Thyroid gland (tissue), 4 donors: Measurements from ENCODE around the gene PHIP. TPM values are rescaled to one million over a fixed set of nuclear protein-coding genes. Genes with fewer than 3 reads are reported as not detected.
A peak's percentile ranks its signal among the peaks of the same experiment; 100 is the strongest.

Experiments
- DNase-seq, 2 donors: peaks; one replicate each; pipeline ENCODE4 v3.0.0-alpha.2; 2019
- H3K27ac ChIP-seq, 3 donors: fragments of 200-600 bp; sonication (generic); 1 replicate in 2 of 3; 2 replicates in 1 of 3; pipeline ENCODE4 v1.5.1; 2016 to 2019; ENCODE audit warnings: mild to moderate bottlenecking in 1 of 3, moderate library complexity in 1 of 3
- H3K27me3 ChIP-seq: fragments of 200-600 bp; sonication (generic); one replicate; pipeline ENCODE4 v1.5.1; 2019
- H3K36me3 ChIP-seq, 2 donors: fragments of 200-600 bp; sonication (generic); one replicate each; pipeline ENCODE4 v1.5.1; 2016 to 2019
- H3K4me1 ChIP-seq, 2 donors: fragments of 200-600 bp; sonication (generic); one replicate each; pipeline ENCODE4 v1.5.1; 2017 to 2019
- H3K4me3 ChIP-seq, 3 donors: fragments of 200-600 bp; sonication (generic); replicated peaks in 1 of 3; 1 replicate in 2 of 3; 2 replicates in 1 of 3; pipeline ENCODE4 v1.5.1; 2016; ENCODE audit warnings: mild to moderate bottlenecking in 1 of 3
- H3K9me3 ChIP-seq: fragments of 200-600 bp; sonication (generic); one replicate; pipeline ENCODE4 v1.5.1; 2017
- POLR2A ChIP-seq, 2 donors: fragments of 450-650 bp; IDR thresholded peaks; one replicate each; pipeline ENCODE4 v1.6.1; 2017; ENCODE audit warnings: antibody characterized with exemption in 2 of 2, mild to moderate bottlenecking in 2 of 2, moderate library complexity in 1 of 2
- WGBS, 2 donors: methylation state at CpG; one replicate each; pipeline ENCODE4 v1.1.5; 2017; 5-methylcytosine and 5-hydroxymethylcytosine counted together
- intact Hi-C: fragments of 100-400 bp; cut with DNase I; formaldehyde crosslinking; loops from one replicate; pipeline ENCODE4 v1.15.1; 2023
- total RNA-seq, 4 donors: library from RNA; depleted of rRNA; stranded (reverse); fragments of >200 nt; gene quantifications; one replicate each; pipeline ENCODE4 v1.2.3, GENCODE V29; 2016
- TF ChIP-seq, protein P1 (sequence below), 6 experiments: fragments of 200-600 bp in 3 of 6; fragments of 450-650 bp in 3 of 6; sonication (generic) in 3 of 6; IDR thresholded peaks; one replicate each; pipeline ENCODE4 v1.5.1; 2016 to 2019; ENCODE audit warnings: antibody characterized with exemption in 6 of 6, mild to moderate bottlenecking in 2 of 6, inconsistent platforms in 1 of 6, moderate library complexity in 1 of 6

The PHIP gene
- total RNA-seq = 10 to 100 TPM; 28.0 to 45.9 (median 35.4) TPM

GRCh38 chr6:79078075-79078969 lies at the start of gene PHIP:
Gene PHIP (minus strand): TSS chr6:79078254. CDS start chr6:79078068, 186 bp downstream.
- DNase-seq = peak; percentile 91 to 93
- Histone ChIP-seq H3K9me3 (no peaks in the 10 kb centered on the region), H3K27ac (peak within 1 kb of the TSS; percentile 98 to 99 (median 98)), H3K27me3 (no peaks in the 10 kb centered on the region), H3K4me1 (peaks cover 12 to 13% of the 10 kb centered on the region in 2 donors), H3K36me3 (no peaks in the 10 kb centered on the region), H3K4me3 (peak within 1 kb of the TSS; percentile 47 to 89 (median 86))
- intact Hi-C loops = no loop called here
- 0% methylated on average over 44 to 56 of the region's 73 CpGs for WGBS, 2 donors
- TF ChIP-seq, protein P1, sequence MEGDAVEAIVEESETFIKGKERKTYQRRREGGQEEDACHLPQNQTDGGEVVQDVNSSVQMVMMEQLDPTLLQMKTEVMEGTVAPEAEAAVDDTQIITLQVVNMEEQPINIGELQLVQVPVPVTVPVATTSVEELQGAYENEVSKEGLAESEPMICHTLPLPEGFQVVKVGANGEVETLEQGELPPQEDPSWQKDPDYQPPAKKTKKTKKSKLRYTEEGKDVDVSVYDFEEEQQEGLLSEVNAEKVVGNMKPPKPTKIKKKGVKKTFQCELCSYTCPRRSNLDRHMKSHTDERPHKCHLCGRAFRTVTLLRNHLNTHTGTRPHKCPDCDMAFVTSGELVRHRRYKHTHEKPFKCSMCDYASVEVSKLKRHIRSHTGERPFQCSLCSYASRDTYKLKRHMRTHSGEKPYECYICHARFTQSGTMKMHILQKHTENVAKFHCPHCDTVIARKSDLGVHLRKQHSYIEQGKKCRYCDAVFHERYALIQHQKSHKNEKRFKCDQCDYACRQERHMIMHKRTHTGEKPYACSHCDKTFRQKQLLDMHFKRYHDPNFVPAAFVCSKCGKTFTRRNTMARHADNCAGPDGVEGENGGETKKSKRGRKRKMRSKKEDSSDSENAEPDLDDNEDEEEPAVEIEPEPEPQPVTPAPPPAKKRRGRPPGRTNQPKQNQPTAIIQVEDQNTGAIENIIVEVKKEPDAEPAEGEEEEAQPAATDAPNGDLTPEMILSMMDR (IDR thresholded peaks at IDR 0.05) = peak in 1 of 6 experiments; percentile 2
- peak in 1 of 2 donors; percentile 68 for TF ChIP-seq POLR2A (IDR thresholded peaks at IDR 0.05)

DNA sequence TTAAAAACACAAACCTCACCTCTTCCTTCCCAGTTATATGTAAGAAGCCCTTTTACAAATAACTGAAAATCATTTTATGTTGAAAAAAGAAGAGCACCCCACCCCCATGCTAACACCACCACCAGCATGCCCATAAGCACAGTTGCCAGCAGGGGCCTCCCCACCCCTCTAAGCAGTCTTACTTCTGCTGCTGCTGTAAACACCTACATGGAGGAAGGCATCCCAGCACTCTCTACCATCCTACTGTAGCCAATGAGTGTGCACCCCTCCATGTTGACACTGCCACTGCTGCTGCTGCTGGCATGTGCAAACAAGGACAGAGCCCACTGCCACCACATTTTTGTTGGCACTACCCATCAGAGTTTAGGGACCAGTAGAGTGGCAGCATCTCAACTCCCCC lies 49.6 kb upstream of the PHIP start:
- no peaks in the 10 kb centered on the region for H3K4me1 ChIP-seq
- intact Hi-C loops = no loop called here
- no peak for DNase-seq
- no peak for TF ChIP-seq POLR2A (IDR thresholded peaks at IDR 0.05)
- no peaks in the 10 kb centered on the region for H3K36me3 ChIP-seq
- H3K27ac ChIP-seq = no peak overlapping the region
- H3K27me3 ChIP-seq = no peaks in the 10 kb centered on the region
- no peak overlapping the region for H3K4me3 ChIP-seq
- no peaks in the 10 kb centered on the region for H3K9me3 ChIP-seq

DNA sequence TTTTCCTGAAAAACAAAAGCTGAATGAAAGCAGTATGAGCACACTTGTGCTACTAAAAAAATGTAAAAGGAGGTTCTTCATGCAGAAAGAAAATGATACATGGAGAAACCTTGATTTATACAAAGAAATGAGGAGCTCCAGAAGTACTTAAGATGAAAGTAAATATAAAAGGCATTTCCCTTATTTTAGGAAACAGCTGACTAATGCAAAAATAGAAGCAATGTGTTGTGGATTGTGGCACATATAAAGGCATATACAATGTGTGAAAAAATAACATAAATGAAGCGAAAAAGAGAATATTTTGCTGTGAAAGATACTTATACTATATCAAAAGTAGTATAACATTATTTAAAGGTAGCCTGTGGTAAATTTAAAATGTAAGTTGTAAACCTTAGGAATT lies 41.2 kb upstream of the PHIP start:
- no peak for DNase-seq
- no peak overlapping the region for H3K27ac ChIP-seq
- TF ChIP-seq POLR2A (IDR thresholded peaks at IDR 0.05) = no peak
- TF ChIP-seq, protein P1 (IDR thresholded peaks at IDR 0.05) = no peak
- no peaks in the 10 kb centered on the region for H3K4me1 ChIP-seq
- intact Hi-C loops = no loop called here
- no peaks in the 10 kb centered on the region for H3K27me3 ChIP-seq
- no peak overlapping the region for H3K4me3 ChIP-seq
- H3K9me3 ChIP-seq = no peaks in the 10 kb centered on the region
- 87 to 93% methylated on average over 1 of the region's 1 CpG for WGBS, 2 donors
- H3K36me3 ChIP-seq = no peaks in the 10 kb centered on the region

DNA sequence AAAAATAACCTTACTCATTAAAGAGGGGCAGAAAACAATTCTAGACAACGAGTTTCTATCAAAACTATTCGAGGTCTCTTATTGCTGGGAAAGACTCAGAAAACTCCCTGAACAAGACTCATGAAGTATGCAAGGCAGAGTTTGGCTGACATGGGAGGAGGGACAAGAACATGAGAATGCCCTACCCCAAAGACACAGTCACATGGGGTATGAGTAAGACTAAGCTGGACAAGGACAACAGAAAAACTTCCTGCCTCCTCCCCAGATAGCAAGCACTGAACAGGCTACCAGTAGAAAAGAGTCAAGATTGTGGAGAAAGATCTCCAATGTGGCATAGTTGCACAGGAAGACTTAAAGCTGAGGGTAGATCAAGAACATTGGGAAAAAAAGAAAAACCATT lies 39.7 kb upstream of the PHIP start:
- no peaks in the 10 kb centered on the region for H3K27me3 ChIP-seq
- H3K4me1 ChIP-seq = no peaks in the 10 kb centered on the region
- no peaks in the 10 kb centered on the region for H3K36me3 ChIP-seq
- no peak overlapping the region for H3K4me3 ChIP-seq
- no peaks in the 10 kb centered on the region for H3K9me3 ChIP-seq
- TF ChIP-seq POLR2A (IDR thresholded peaks at IDR 0.05) = no peak
- TF ChIP-seq, protein P1 (IDR thresholded peaks at IDR 0.05) = no peak
- no peak for DNase-seq
- intact Hi-C loops = no loop called here
- no peak overlapping the region for H3K27ac ChIP-seq
- WGBS, 2 donors = 42 to 50% methylated on average over 2 of the region's 2 CpGs

GRCh38 chr6:79115553-79116182 lies 37.6 kb upstream of the PHIP start:
- intact Hi-C loops = no loop called here
- WGBS, 2 donors = 71 to 85% methylated on average over 2 of the region's 2 CpGs
- TF ChIP-seq POLR2A (IDR thresholded peaks at IDR 0.05) = no peak
- no peaks in the 10 kb centered on the region for H3K27me3 ChIP-seq
- no peak overlapping the region for H3K27ac ChIP-seq
- H3K4me3 ChIP-seq = no peak overlapping the region
- no peaks in the 10 kb centered on the region for H3K4me1 ChIP-seq
- H3K36me3 ChIP-seq = no peaks in the 10 kb centered on the region
- no peaks in the 10 kb centered on the region for H3K9me3 ChIP-seq
- DNase-seq = no peak

- H3K4me1 ChIP-seq = no peaks in the 10 kb centered on the region
- intact Hi-C loops = no loop called here
Measured at GRCh38 chr6:79111549-79111948, 33.5 kb upstream of the PHIP start.

More at GRCh38 chr6:79111549-79111948, 33.5 kb upstream of the PHIP start:
- no peak overlapping the region for H3K4me3 ChIP-seq
- H3K9me3 ChIP-seq = no peaks in the 10 kb centered on the region
- H3K27ac ChIP-seq = no peak overlapping the region
- no peaks in the 10 kb centered on the region for H3K27me3 ChIP-seq
- no peaks in the 10 kb centered on the region for H3K36me3 ChIP-seq
- DNase-seq = no peak
- TF ChIP-seq POLR2A (IDR thresholded peaks at IDR 0.05) = no peak
- TF ChIP-seq, protein P1 (IDR thresholded peaks at IDR 0.05) = no peak
